Adrenal gland (tissue), 12 donors: ENCODE measurements around the gene ARL2. TPM values are rescaled to one million over a fixed set of nuclear protein-coding genes. Genes with fewer than 3 reads are reported as not detected.
A peak's percentile ranks its signal among the peaks of the same experiment; 100 is the strongest.

Experiments
- DNase-seq, 7 donors: peaks; one replicate each; pipeline ENCODE4 v3.0.0-alpha.2; 2019 to 2020
- H3K27ac ChIP-seq, 5 donors: fragments of 200-600 bp; sonication (generic) in 4 of 5; 1 replicate in 3 of 5; 2 replicates in 2 of 5; pipeline versions ENCODE4 v1.5.1 to v1.8.0; 2016 to 2020; ENCODE audit warnings: mild to moderate bottlenecking in 1 of 5
- H3K27me3 ChIP-seq: fragments of 200-600 bp; 2 replicates; pipeline ENCODE4 v1.8.0; 2021
- H3K36me3 ChIP-seq, 2 donors: fragments of 200-600 bp; replicated peaks in 1 of 2; 1 replicate in 1 of 2; 2 replicates in 1 of 2; pipeline versions ENCODE4 v1.5.1 to v1.8.0; 2018 to 2022
- H3K4me1 ChIP-seq, 2 donors: fragments of 200-600 bp; replicated peaks in 1 of 2; 1 replicate in 1 of 2; 2 replicates in 1 of 2; pipeline versions ENCODE4 v1.5.1 to v1.8.0; 2018 to 2021
- H3K4me3 ChIP-seq, 4 donors: fragments of 200-600 bp; sonication (generic) in 3 of 4; one replicate each; pipeline ENCODE4 v1.5.1; 2016 to 2018
- H3K9me3 ChIP-seq, 3 donors: fragments of 200-600 bp; sonication (generic) in 1 of 3; replicated peaks in 1 of 3; 1 replicate in 2 of 3; 2 replicates in 1 of 3; pipeline versions ENCODE4 v1.5.1 to v1.8.0; 2016 to 2021
- POLR2A ChIP-seq, 2 donors: fragments of 450-650 bp; IDR thresholded peaks; one replicate each; pipeline ENCODE4 v1.6.1; 2017; ENCODE audit warnings: antibody characterized with exemption in 2 of 2, mild to moderate bottlenecking in 2 of 2, moderate library complexity in 1 of 2
- WGBS, 4 donors: extraction: QIAGEN DNeasy Blood & Tissue Kit in 2 of 4; methylation state at CpG; one replicate each; pipeline versions ENCODE4 v1.1.5 to v1.1.7; 2013 to 2017; 5-methylcytosine and 5-hydroxymethylcytosine counted together
- intact Hi-C, 2 donors: fragments of 100-400 bp; cut with DNase I; formaldehyde crosslinking; loops; one replicate each; pipeline versions ENCODE4 v1.14.1 to v1.15.0; 2022 to 2023
- polyA plus RNA-seq, 3 donors: library from polyadenylated mRNA; stranded (reverse); fragments of 200-250 nt in 2 of 3; fragments of 350-450 nt in 1 of 3; fragmentation: Illumina TruSeq in 1 of 3; extraction: RNeasy Lipid Tissue Mini Kit (QIAGEN cat#74804) in 1 of 3; gene quantifications; one replicate each; pipeline ENCODE4 v1.2.3, GENCODE V29; 2013 to 2014
- total RNA-seq, 9 donors: library from RNA; depleted of rRNA in 4 of 9; stranded (reverse); fragments of >200 nt in 4 of 9; fragments of 120-200 nt in 1 of 9; fragmentation: NEBNext Ultra II Directional in 1 of 9; extraction: Animal tissue kit (Norgen Biotek cat#: 25700) in 1 of 9; gene quantifications; one replicate each; pipeline versions ENCODE4 v1.1.0 to v1.2.4, GENCODE V29; 2013 to 2023
- TF ChIP-seq, protein P1 (sequence below), 6 experiments: fragments of 450-650 bp in 4 of 6; fragments of 200-600 bp in 2 of 6; sonication (generic) in 1 of 6; IDR thresholded peaks; 1 replicate in 5 of 6; 2 replicates in 1 of 6; pipeline versions ENCODE4 v1.5.1 to v1.8.0; 2016 to 2021; ENCODE audit warnings: antibody characterized with exemption in 6 of 6, mild to moderate bottlenecking in 2 of 6, moderate library complexity in 1 of 6
- donor health status: healthy with polysubstance abuse.
- donor health status: Bipolar disorder and iron deficiency.
- donor health status: DM: yes; HTN: yes; CAD: no.
- donor health status: DM: no; HTN: no; CAD: no.
- donor health status: DM: no; HTN: no; CAD: no.
- donor health status: DM: yes; HTN: yes; CAD: no.

Gene ARL2
- total and polyA plus RNA-seq, 12 donors: 66.5 to 231 (median 112) TPM

DNA sequence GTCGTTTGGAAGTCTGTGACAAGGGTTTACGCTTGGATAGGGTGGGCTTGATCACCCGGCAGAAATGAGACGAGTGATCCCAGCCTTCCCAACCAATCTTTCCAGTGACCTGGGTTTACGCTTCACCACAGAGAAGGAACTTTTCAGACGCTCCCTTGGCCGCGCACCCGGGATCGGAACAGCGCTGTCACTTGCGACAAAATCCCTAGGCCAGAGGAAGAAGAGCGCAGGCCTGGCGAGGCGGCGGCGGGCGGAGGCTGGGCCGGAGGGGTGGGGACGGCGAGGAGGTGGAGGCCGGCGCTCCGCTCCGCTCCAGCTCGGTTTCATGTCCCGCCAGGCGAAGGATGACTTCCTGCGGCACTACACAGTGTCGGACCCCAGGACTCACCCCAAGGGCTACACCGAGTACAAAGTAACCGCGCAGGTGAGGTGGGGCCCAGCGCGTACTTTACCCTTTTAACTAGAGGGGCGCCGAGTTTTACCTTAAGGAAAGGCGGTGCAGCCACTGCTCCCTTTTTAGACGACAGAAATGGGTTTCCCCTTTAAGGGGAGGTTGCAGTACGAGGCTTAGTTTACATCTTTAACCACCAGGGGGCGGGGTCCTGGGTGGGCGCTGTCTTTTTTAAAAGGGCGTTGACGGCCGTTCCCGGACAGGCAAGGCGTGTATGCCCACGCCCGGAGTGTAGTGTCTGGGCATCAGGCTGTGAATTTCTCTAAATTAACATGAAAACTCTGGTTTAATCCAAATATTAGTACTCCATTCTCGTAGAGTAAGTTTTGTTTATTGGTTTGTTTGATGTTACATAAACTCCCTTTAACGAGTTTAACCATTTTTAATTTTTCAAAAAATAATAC, 13.5 kb downstream of the ARL2 start, which contains the start of gene SNX15:
Gene SNX15, plus strand, starts transcription at position 227 of the 855 bp plus-strand sequence. Its CDS starts 99 bp downstream, at position 326.
- DNase-seq: peak; percentile 91 to 97 (median 95)
- Histone ChIP-seq H3K9me3 (no peaks in the 10 kb centered on the region), H3K36me3 (peaks cover 0 to 7% of the 10 kb centered on the region in 2 donors), H3K27me3 (no peaks in the 10 kb centered on the region), H3K27ac (peak within 1 kb of the TSS; percentile 75 to 96 (median 85)), H3K4me3 (peak within 1 kb of the TSS in 3 of 4 donors; percentile 53 to 70 (median 64)), H3K4me1 (peaks cover 6 to 16% of the 10 kb centered on the region in 2 donors)
- intact Hi-C loops: loop anchor here in 1 of 2 donors (10.0 kb wide), 1 partner anchor 103 kb away; the partner anchor contains the start of gene PPP2R5B
- TF ChIP-seq POLR2A (IDR thresholded peaks at IDR 0.05): peak; percentile 71 to 80
- TF ChIP-seq, protein P1, sequence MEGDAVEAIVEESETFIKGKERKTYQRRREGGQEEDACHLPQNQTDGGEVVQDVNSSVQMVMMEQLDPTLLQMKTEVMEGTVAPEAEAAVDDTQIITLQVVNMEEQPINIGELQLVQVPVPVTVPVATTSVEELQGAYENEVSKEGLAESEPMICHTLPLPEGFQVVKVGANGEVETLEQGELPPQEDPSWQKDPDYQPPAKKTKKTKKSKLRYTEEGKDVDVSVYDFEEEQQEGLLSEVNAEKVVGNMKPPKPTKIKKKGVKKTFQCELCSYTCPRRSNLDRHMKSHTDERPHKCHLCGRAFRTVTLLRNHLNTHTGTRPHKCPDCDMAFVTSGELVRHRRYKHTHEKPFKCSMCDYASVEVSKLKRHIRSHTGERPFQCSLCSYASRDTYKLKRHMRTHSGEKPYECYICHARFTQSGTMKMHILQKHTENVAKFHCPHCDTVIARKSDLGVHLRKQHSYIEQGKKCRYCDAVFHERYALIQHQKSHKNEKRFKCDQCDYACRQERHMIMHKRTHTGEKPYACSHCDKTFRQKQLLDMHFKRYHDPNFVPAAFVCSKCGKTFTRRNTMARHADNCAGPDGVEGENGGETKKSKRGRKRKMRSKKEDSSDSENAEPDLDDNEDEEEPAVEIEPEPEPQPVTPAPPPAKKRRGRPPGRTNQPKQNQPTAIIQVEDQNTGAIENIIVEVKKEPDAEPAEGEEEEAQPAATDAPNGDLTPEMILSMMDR (IDR thresholded peaks at IDR 0.05): peak; percentile 68 to 90 (median 78)
- 0 to 1% (median 1%) methylated on average over 22 to 51 of the region's 51 CpGs for WGBS, 4 donors

DNA sequence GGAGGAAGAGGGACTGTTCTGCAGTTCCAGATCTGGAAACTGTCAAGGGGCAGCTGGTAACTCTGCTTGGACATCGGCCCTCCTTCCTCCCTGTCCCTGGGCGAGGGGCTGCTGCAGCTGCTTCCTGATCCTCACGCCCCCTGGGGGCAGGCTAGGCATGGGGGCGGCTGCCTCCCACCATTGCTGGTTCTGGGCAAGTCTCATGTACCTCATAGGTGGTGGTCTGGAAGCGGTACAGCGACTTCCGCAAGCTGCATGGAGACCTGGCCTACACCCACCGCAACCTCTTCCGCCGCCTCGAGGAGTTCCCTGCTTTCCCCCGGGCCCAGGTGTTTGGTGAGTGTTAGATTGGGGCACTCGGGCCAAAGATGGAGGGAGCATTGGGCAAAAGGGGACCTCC, 18.3 kb downstream of the ARL2 start:
- intact Hi-C loops: no loop called here
- Histone ChIP-seq H3K4me3 (no peak overlapping the region), H3K27me3 (no peaks in the 10 kb centered on the region), H3K36me3 (peaks cover 0 to 46% of the 10 kb centered on the region in 2 donors), H3K4me1 (peaks cover 6 to 13% of the 10 kb centered on the region in 2 donors), H3K9me3 (no peaks in the 10 kb centered on the region), H3K27ac (no peak overlapping the region)
- TF ChIP-seq, protein P1 (IDR thresholded peaks at IDR 0.05): no peak
- no peak for TF ChIP-seq POLR2A (IDR thresholded peaks at IDR 0.05)
- DNase-seq: no peak
- 81 to 90% (median 86%) methylated on average over 8 to 13 of the region's 13 CpGs; no CpG with 5 or more reads in 1 of the 4 donors for WGBS, 4 donors

DNA sequence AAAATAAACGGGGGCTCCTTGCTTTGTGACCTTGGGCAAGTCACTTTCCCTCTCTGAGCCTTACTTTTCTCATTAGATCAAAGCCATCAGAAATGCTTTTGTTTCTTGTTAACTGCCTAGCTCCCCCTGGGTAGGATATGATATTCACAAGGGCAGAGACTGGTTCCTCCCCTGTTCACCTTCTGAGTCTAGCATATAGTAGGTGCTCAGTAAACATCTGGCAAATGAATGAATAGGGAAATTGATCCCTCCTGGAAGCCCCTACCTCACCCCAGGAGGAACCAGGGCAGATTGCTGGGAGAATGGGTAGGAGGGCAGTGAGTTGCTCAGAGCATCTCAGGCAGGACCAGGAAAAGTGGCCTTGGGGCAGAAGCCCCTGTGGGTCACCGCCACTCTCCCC, 20.5 kb downstream of the ARL2 start:
- Histone ChIP-seq H3K4me3 (no peak overlapping the region), H3K27ac (no peak overlapping the region), H3K27me3 (no peaks in the 10 kb centered on the region), H3K4me1 (no peaks in the 10 kb centered on the region), H3K36me3 (peaks cover 0 to 59% of the 10 kb centered on the region in 2 donors), H3K9me3 (no peaks in the 10 kb centered on the region)
- intact Hi-C loops: no loop called here
- TF ChIP-seq, protein P1 (IDR thresholded peaks at IDR 0.05): no peak
- no peak for TF ChIP-seq POLR2A (IDR thresholded peaks at IDR 0.05)
- no peak for DNase-seq
- 66 to 79% (median 74%) methylated on average over 2 of the region's 2 CpGs for WGBS, 4 donors

DNA sequence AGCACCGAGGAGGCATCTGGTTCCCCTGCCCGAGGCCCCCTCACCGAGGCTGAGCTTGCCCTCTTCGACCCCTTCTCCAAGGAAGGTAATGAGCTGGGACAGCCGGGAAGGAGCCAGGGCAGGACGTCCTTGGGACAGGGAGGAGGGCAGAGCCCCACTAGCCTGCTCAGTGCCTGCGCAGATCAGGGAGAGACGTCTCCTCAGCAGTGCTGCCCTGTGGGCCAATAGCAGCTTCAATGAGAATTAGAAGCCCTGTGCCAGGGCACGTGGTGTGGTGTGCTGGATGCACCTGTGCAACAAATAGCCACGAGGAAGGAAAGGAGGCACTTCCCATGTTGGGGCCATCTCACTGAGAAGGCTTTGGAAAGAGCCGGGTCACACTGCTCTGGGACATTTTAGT, 21.6 kb downstream of the ARL2 start:
- TF ChIP-seq POLR2A (IDR thresholded peaks at IDR 0.05): no peak
- peaks cover 0 to 59% of the 10 kb centered on the region in 2 donors for H3K36me3 ChIP-seq
- WGBS, 4 donors: 45 to 71% (median 61%) methylated on average over 6 to 11 of the region's 11 CpGs
- no peak overlapping the region for H3K4me3 ChIP-seq
- intact Hi-C loops: no loop called here
- H3K4me1 ChIP-seq: peaks cover 0 to 5% of the 10 kb centered on the region in 2 donors
- H3K9me3 ChIP-seq: no peaks in the 10 kb centered on the region
- no peaks in the 10 kb centered on the region for H3K27me3 ChIP-seq
- DNase-seq: peak in 6 of 7 donors; percentile 28 to 69 (median 50)
- peak overlapping the region in 1 of 5 donors; percentile 0 for H3K27ac ChIP-seq
